ENCODE results near the gene KIAA0040. TPM values are rescaled to one million over a fixed set of nuclear protein-coding genes. Genes with fewer than 3 reads are reported as not detected.

The KIAA0040 gene
- total RNA-seq, 2 experiments from 2014 or later, result 32.9 to 34.5 TPM

- Mint-ChIP-seq H3K27me3 (peaks cover 18% of the 10 kb centered on the region), H3K4me3 (no peak overlapping the region), H3K36me3 (no peaks in the 10 kb centered on the region), H3K4me1 (ENCODE audit: low read depth) (no peaks in the 10 kb centered on the region), H3K27ac (no peak overlapping the region), H3K9me3 (no peaks in the 10 kb centered on the region)
- intact Hi-C loops (cut with micrococcal nuclease), result no loop called here
- POLR2A ChIA-PET, result no interaction called here
- no peak for DNase-seq
- CTCF ChIA-PET, result interaction anchor here (1.0 to 1.3 kb wide), 3 partner anchors 9 to 105 kb away, joined by 4 to 5 read pairs (median 5); no protein-coding TSS in a partner anchor
Measured at GRCh38 chr1:175133673-175134435, 58.7 kb downstream of the KIAA0040 start.

- CTCF ChIA-PET, result interaction anchor here (0.9 to 1.8 kb wide), 3 partner anchors 9 to 19 kb away, joined by 4 to 8 read pairs (median 4); no protein-coding TSS in a partner anchor
- POLR2A ChIA-PET, result no interaction called here
- H3K4me3 Mint-ChIP-seq, result no peak overlapping the region
Measured at GRCh38 chr1:175132436-175132835, 60.1 kb downstream of the KIAA0040 start.

GRCh38 chr1:175131095-175131494, 61.5 kb downstream of the KIAA0040 start:
- intact Hi-C loops (cut with micrococcal nuclease), result no loop called here
- H3K9me3 Mint-ChIP-seq, result no peaks in the 10 kb centered on the region
- ChIA-PET CTCF (interaction anchor here (0.8 kb wide), 1 partner anchor 102 kb away, joined by 4 read pairs; no protein-coding TSS in a partner anchor), POLR2A (no interaction called here)
- H3K36me3 Mint-ChIP-seq, result no peaks in the 10 kb centered on the region
- no peak overlapping the region for H3K4me3 Mint-ChIP-seq
- no peak for DNase-seq
- H3K27ac Mint-ChIP-seq, result no peak overlapping the region
- peaks cover 10% of the 10 kb centered on the region for H3K27me3 Mint-ChIP-seq
- H3K4me1 Mint-ChIP-seq (ENCODE audit: low read depth), result no peaks in the 10 kb centered on the region

More at GRCh38 chr1:175132436-175132835, 60.1 kb downstream of the KIAA0040 start:
- Mint-ChIP-seq H3K36me3 (no peaks in the 10 kb centered on the region), H3K27me3 (peaks cover 14% of the 10 kb centered on the region), H3K9me3 (no peaks in the 10 kb centered on the region), H3K27ac (no peak overlapping the region), H3K4me1 (ENCODE audit: low read depth) (no peaks in the 10 kb centered on the region)
- intact Hi-C loops (cut with micrococcal nuclease), result no loop called here
- no peak for DNase-seq

- no peaks in the 10 kb centered on the region for H3K9me3 Mint-ChIP-seq
- intact Hi-C loops (cut with micrococcal nuclease), result no loop called here
- DNase-seq, result no peak
- H3K27ac Mint-ChIP-seq, result no peak overlapping the region
- no peak overlapping the region for H3K4me3 Mint-ChIP-seq
- peaks cover 6% of the 10 kb centered on the region for H3K27me3 Mint-ChIP-seq
- POLR2A ChIA-PET, result no interaction called here
- H3K36me3 Mint-ChIP-seq, result no peaks in the 10 kb centered on the region
- CTCF ChIA-PET, result interaction anchor here (0.8 kb wide), 1 partner anchor 101 kb away, joined by 4 read pairs; no protein-coding TSS in a partner anchor
- H3K4me1 Mint-ChIP-seq (ENCODE audit: low read depth), result no peaks in the 10 kb centered on the region
Measured at GRCh38 chr1:175130649-175131045, 61.9 kb downstream of the KIAA0040 start.

GRCh38 chr1:175129997-175130648, 62.5 kb downstream of the KIAA0040 start:
- intact Hi-C loops (cut with micrococcal nuclease), result no loop called here
- Mint-ChIP-seq H3K27me3 (peaks cover 5% of the 10 kb centered on the region), H3K36me3 (no peaks in the 10 kb centered on the region), H3K4me3 (no peak overlapping the region), H3K4me1 (ENCODE audit: low read depth) (no peaks in the 10 kb centered on the region), H3K27ac (no peak overlapping the region), H3K9me3 (no peaks in the 10 kb centered on the region)
- DNase-seq, result no peak
- POLR2A ChIA-PET, result no interaction called here
- CTCF ChIA-PET, result interaction anchor here (0.8 to 3.2 kb wide), 2 partner anchors 101 kb away, joined by 4 to 17 read pairs; no protein-coding TSS in a partner anchor

GRCh38 chr1:175129644-175129996, 63.0 kb downstream of the KIAA0040 start:
- no peak overlapping the region for H3K27ac Mint-ChIP-seq
- H3K4me1 Mint-ChIP-seq (ENCODE audit: low read depth), result no peaks in the 10 kb centered on the region
- ChIA-PET POLR2A (no interaction called here), CTCF (interaction anchor here (1.1 to 3.2 kb wide), 2 partner anchors 22 to 100 kb away, joined by 5 to 17 read pairs; no protein-coding TSS in a partner anchor)
- H3K4me3 Mint-ChIP-seq, result no peak overlapping the region
- DNase-seq, result no peak
- H3K36me3 Mint-ChIP-seq, result no peaks in the 10 kb centered on the region
- intact Hi-C loops (cut with micrococcal nuclease), result no loop called here
- no peaks in the 10 kb centered on the region for H3K9me3 Mint-ChIP-seq
- H3K27me3 Mint-ChIP-seq, result peaks cover 2% of the 10 kb centered on the region

GRCh38 chr1:175129182-175129581, 63.4 kb downstream of the KIAA0040 start:
- no peak for DNase-seq
- intact Hi-C loops (cut with micrococcal nuclease), result no loop called here
- Mint-ChIP-seq H3K4me3 (no peak overlapping the region), H3K9me3 (no peaks in the 10 kb centered on the region), H3K4me1 (ENCODE audit: low read depth) (no peaks in the 10 kb centered on the region), H3K27me3 (no peaks in the 10 kb centered on the region), H3K27ac (no peak overlapping the region), H3K36me3 (no peaks in the 10 kb centered on the region)
- ChIA-PET POLR2A (no interaction called here), CTCF (interaction anchor here (1.1 to 3.2 kb wide), 3 partner anchors 16 to 100 kb away, joined by 5 to 17 read pairs (median 7); no protein-coding TSS in a partner anchor)

- DNase-seq, result no peak
- ChIA-PET CTCF (interaction anchor here (0.7 to 3.2 kb wide), 4 partner anchors 17 to 833 kb away, joined by 3 to 17 read pairs (median 6); no protein-coding TSS in a partner anchor), POLR2A (no interaction called here)
- Mint-ChIP-seq H3K36me3 (no peaks in the 10 kb centered on the region), H3K27ac (no peak overlapping the region), H3K9me3 (no peaks in the 10 kb centered on the region), H3K4me3 (no peak overlapping the region), H3K27me3 (no peaks in the 10 kb centered on the region), H3K4me1 (ENCODE audit: low read depth) (no peaks in the 10 kb centered on the region)
- intact Hi-C loops (cut with micrococcal nuclease), result no loop called here
Measured at GRCh38 chr1:175128523-175128922, 64.1 kb downstream of the KIAA0040 start.

GRCh38 chr1:175127565-175127964, 65.0 kb downstream of the KIAA0040 start:
- no peaks in the 10 kb centered on the region for H3K27me3 Mint-ChIP-seq
- DNase-seq, result no peak
- H3K36me3 Mint-ChIP-seq, result no peaks in the 10 kb centered on the region
- ChIA-PET POLR2A (no interaction called here), CTCF (interaction anchor here (2.5 to 3.2 kb wide), 2 partner anchors 18 to 98 kb away, joined by 7 to 17 read pairs; no protein-coding TSS in a partner anchor)
- intact Hi-C loops (cut with micrococcal nuclease), result no loop called here
- H3K9me3 Mint-ChIP-seq, result no peaks in the 10 kb centered on the region
- no peak overlapping the region for H3K27ac Mint-ChIP-seq
- H3K4me3 Mint-ChIP-seq, result no peak overlapping the region
- no peaks in the 10 kb centered on the region for H3K4me1 Mint-ChIP-seq (ENCODE audit: low read depth)

GRCh38 chr1:175126347-175126746, 66.2 kb downstream of the KIAA0040 start:
- H3K27me3 Mint-ChIP-seq, result no peaks in the 10 kb centered on the region
- H3K36me3 Mint-ChIP-seq, result no peaks in the 10 kb centered on the region
- CTCF ChIA-PET, result interaction anchor here (3.3 kb wide), 1 partner anchor 98 kb away, joined by 120 read pairs; no protein-coding TSS in a partner anchor
- H3K4me3 Mint-ChIP-seq, result no peak overlapping the region
- H3K27ac Mint-ChIP-seq, result no peak overlapping the region
- H3K4me1 Mint-ChIP-seq (ENCODE audit: low read depth), result no peaks in the 10 kb centered on the region
- H3K9me3 Mint-ChIP-seq, result no peaks in the 10 kb centered on the region
- POLR2A ChIA-PET, result no interaction called here
- intact Hi-C loops (cut with micrococcal nuclease), result no loop called here
- DNase-seq, result no peak

GRCh38 chr1:175124861-175125260, 67.7 kb downstream of the KIAA0040 start:
- CTCF ChIA-PET, result interaction anchor here (0.6 to 3.3 kb wide), 27 partner anchors 9 to 597 kb away, joined by 3 to 120 read pairs (median 4); partner anchors contain the start of gene MRPS14
- DNase-seq, result no peak
- POLR2A ChIA-PET, result interaction anchor here (1.3 kb wide), 1 partner anchor 96 kb away, joined by 6 read pairs; no protein-coding TSS in a partner anchor
- Mint-ChIP-seq H3K9me3 (no peaks in the 10 kb centered on the region), H3K27me3 (no peaks in the 10 kb centered on the region), H3K4me3 (no peak overlapping the region), H3K36me3 (no peaks in the 10 kb centered on the region), H3K27ac (no peak overlapping the region), H3K4me1 (ENCODE audit: low read depth) (no peaks in the 10 kb centered on the region)
- intact Hi-C loops (cut with micrococcal nuclease), result loop anchor here (1.0 kb wide), 2 partner anchors 96 to 355 kb away; no protein-coding TSS in a partner anchor

GRCh38 chr1:175120511-175120910, 72.1 kb downstream of the KIAA0040 start:
- POLR2A ChIA-PET, result no interaction called here

More at GRCh38 chr1:175120511-175120910, 72.1 kb downstream of the KIAA0040 start:
- Mint-ChIP-seq H3K36me3 (no peaks in the 10 kb centered on the region), H3K4me1 (ENCODE audit: low read depth) (no peaks in the 10 kb centered on the region), H3K27me3 (peaks cover 2% of the 10 kb centered on the region), H3K9me3 (no peaks in the 10 kb centered on the region), H3K4me3 (no peak overlapping the region), H3K27ac (no peak overlapping the region)
- CTCF ChIA-PET, result interaction anchor here (0.7 to 0.9 kb wide), 2 partner anchors 91 kb away, joined by 3 to 5 read pairs; no protein-coding TSS in a partner anchor
- intact Hi-C loops (cut with micrococcal nuclease), result no loop called here
- no peak for DNase-seq

Data from activated CD4-positive, alpha-beta memory T cell treated with anti-CD3 and anti-CD28 coated beads for 36 hours (primary cell).